K562 (cell line): ENCODE data around the gene TFEB. TPM values are rescaled to one million over a fixed set of nuclear protein-coding genes. Genes with fewer than 3 reads are reported as not detected.

Source experiments
- ARID2 ChIP-seq: fragments of 450-650 bp; IDR thresholded peaks from 2 replicates; pipeline ENCODE4 v1.6.1; 2017; ENCODE audit warnings: antibody characterized with exemption, mild to moderate bottlenecking
- ATF1 ChIP-seq, 2 experiments: fragments of 450-650 bp in 1 of 2; IDR thresholded peaks; 2 replicates each; pipeline ENCODE4 v1.6.1; 2016; ENCODE audit warnings: missing compliant biosample characterization in 1 of 2, missing genetic modification characterization in 1 of 2
- CHD4 ChIP-seq: fragments of 200-600 bp; sonication (generic); IDR thresholded peaks from 3 replicates; pipeline ENCODE4 v1.6.1; 2012; ENCODE audit warnings: low read depth, mild to moderate bottlenecking, mixed read lengths, low read length, inconsistent platforms; ENCODE audit not compliant: insufficient read depth, insufficient replicate concordance, poor library complexity, severe bottlenecking
- CREBBP ChIP-seq: IDR thresholded peaks from one replicate; pipeline ENCODE4 v1.6.1; 2012; ENCODE audit warnings: low read depth, mild to moderate bottlenecking, control low read depth, inconsistent platforms, low read length
- IRF9 ChIP-seq: fragments of 450-650 bp; IDR thresholded peaks from 2 replicates; pipeline ENCODE4 v1.6.1; 2016; ENCODE audit warnings: missing biosample characterization, missing genetic modification characterization
- JUN ChIP-seq, 2 experiments: sonication (generic) in 1 of 2; formaldehyde crosslinking in 1 of 2; IDR thresholded peaks; 2 replicates each; pipeline versions ENCODE4 v1.6.1 to v1.8.0; 2012 to 2022; ENCODE audit warnings: borderline replicate concordance in 2 of 2, mild to moderate bottlenecking in 2 of 2, improper control_type of control experiment in 1 of 2, low read depth in 1 of 2, low read length in 1 of 2, missing genetic modification reagents in 1 of 2
- MIER1 ChIP-seq: fragments of 450-650 bp; IDR thresholded peaks from 2 replicates; pipeline ENCODE4 v1.6.1; 2016; ENCODE audit warnings: antibody characterized with exemption, mild to moderate bottlenecking, low read depth
- MLX ChIP-seq, 2 experiments: fragments of 450-650 bp in 1 of 2; sonication (generic) in 1 of 2; formaldehyde crosslinking; conservative IDR thresholded peaks; 2 replicates each; pipeline versions ENCODE4 v1.4.0 to v1.8.1; 2020 to 2022; ENCODE audit warnings: mild to moderate bottlenecking in 1 of 2, missing genetic modification reagents in 1 of 2
- NELFE ChIP-seq: IDR thresholded peaks from 2 replicates; pipeline ENCODE4 v1.6.1; 2011; ENCODE audit warnings: mild to moderate bottlenecking; ENCODE audit not compliant: insufficient read depth, insufficient read length
- POU5F1 ChIP-seq: fragments of 150-350 bp; IDR thresholded peaks from 2 replicates; pipeline ENCODE4 v1.6.1; 2014; ENCODE audit warnings: borderline replicate concordance, low read length, low read depth, mild to moderate bottlenecking; ENCODE audit not compliant: partially characterized antibody
- RAD21 ChIP-seq, 2 experiments: fragments of 250-450 bp in 1 of 2; fragments of 450-650 bp in 1 of 2; sonication (Bioruptor Pico) in 1 of 2; formaldehyde crosslinking in 1 of 2; IDR thresholded peaks in 1 of 2; conservative IDR thresholded peaks in 1 of 2; 2 replicates each; pipeline versions ENCODE4 v1.4.0 to v1.8.0; 2020 to 2022; ENCODE audit warnings: mild to moderate bottlenecking in 2 of 2, moderate library complexity in 1 of 2
- ZBTB40 ChIP-seq, 2 experiments: fragments of 450-650 bp in 1 of 2; sonication (generic) in 1 of 2; formaldehyde crosslinking in 1 of 2; IDR thresholded peaks; 2 replicates each; pipeline versions ENCODE4 v1.7.1 to v1.9.0; 2016 to 2022; ENCODE audit warnings: inconsistent platforms in 1 of 2, mild to moderate bottlenecking in 1 of 2, missing genetic modification reagents in 1 of 2
- ZC3H11A ChIP-seq: IDR thresholded peaks from 2 replicates; pipeline ENCODE4 v1.6.1; 2012; ENCODE audit warnings: low read depth, low read length, improper control_type of control experiment
- ZNF12 ChIP-seq: sonication (generic); formaldehyde crosslinking; IDR thresholded peaks from 2 replicates; pipeline ENCODE4 v1.4.0; 2020; ENCODE audit warnings: mild to moderate bottlenecking, missing genetic modification reagents
- polyA plus RNA-seq, 8 experiments: library from polyadenylated mRNA; depleted of rRNA in 4 of 8; stranded (reverse) in 5 of 8; unstranded in 3 of 8; fragments of >200 nt; fragmentation: Nextera tagmentation in 2 of 8; fragmentation: Illumina TruSeq in 1 of 8; extraction: Ambion mirVana in 2 of 8; extraction: Trizol in 1 of 8; gene quantifications; 2 replicates each; pipeline versions ENCODE4 v1.2.1 to v1.2.3, GENCODE V29; 2011 to 2014; ENCODE audit warnings: inconsistent platforms in 1 of 8, missing spikeins in 1 of 8
- total RNA-seq, 7 experiments: library from RNA; depleted of rRNA in 6 of 7; stranded (reverse); fragments of >200 nt in 6 of 7; fragmentation: Illumina TruSeq in 2 of 7; extraction: Trizol in 2 of 7; gene quantifications; 2 replicates each; pipeline versions ENCODE4 v1.2.1 to v1.2.3, GENCODE V29; 2011 to 2021; ENCODE audit warnings: low replicate concordance in 1 of 7

The TFEB gene
- total and polyA plus RNA-seq, 9 of the 15 experiments (the other 6 are each of a cell fraction or from before 2014, with no cell fraction given): 0.04 to 4.7 (median 2.0) TPM

- TF ChIP-seq ZBTB40 (IDR thresholded peaks at IDR 0.05) (peak; percentile 45; the same call in 1 of the 2 replicates), ZBTB40 (CRISPR knock-in tag; IDR thresholded peaks at IDR 0.05) (no peak), CREBBP (no peak), ZC3H11A (no peak), POU5F1 (no peak), IRF9 (tag) (no peak), RAD21 (CRISPR knock-in tag; conservative IDR thresholded peaks at IDR 0.05 in 1 of 2, IDR thresholded peaks at IDR 0.05 in 1 of 2) (peak; percentile 99), ARID2 (peak; percentile 91), NELFE (no peak), MLX (CRISPR knock-in tag; conservative IDR thresholded peaks at IDR 0.05) (no peak; a peak in 1 of 4 replicates), ZNF12 (no peak), ATF1 (CRISPR knock-in tag; IDR thresholded peaks at IDR 0.05) (no peak), ATF1 (tag; IDR thresholded peaks at IDR 0.05) (0 out of 2 replicates have a peak, but pooled peaks have one; percentile 21), CHD4 (peak; percentile 2), MIER1 (no peak), JUN (IDR thresholded peaks at IDR 0.05; ENCODE audit: borderline replicate concordance, low read depth, low read length) (peak; percentile 71; the same call in 1 of the 2 replicates), JUN (CRISPR knock-in tag; IDR thresholded peaks at IDR 0.05; ENCODE audit: borderline replicate concordance) (peak; percentile 77)
These were observed 44.6 kb upstream of the TFEB start, which contains the start of gene FRS3 (continued) for GRCh38 chr6:41779788-41780550.
